Activated CD4-positive, alpha-beta T cell treated with anti-CD3 and anti-CD28 coated beads, Interleukin-2, amount 50 U/mL, for 1 hour (primary cell): Measurements from ENCODE around the gene GNB3.

Experiments used
- DNase-seq: peaks from one replicate; pipeline ENCODE4 v3.0.0-alpha.2; 2020

The GNB3 gene

GRCh38 chr12:6824085-6824775, 16.5 kb upstream of the GNB3 start:
- no peak for DNase-seq

DNA sequence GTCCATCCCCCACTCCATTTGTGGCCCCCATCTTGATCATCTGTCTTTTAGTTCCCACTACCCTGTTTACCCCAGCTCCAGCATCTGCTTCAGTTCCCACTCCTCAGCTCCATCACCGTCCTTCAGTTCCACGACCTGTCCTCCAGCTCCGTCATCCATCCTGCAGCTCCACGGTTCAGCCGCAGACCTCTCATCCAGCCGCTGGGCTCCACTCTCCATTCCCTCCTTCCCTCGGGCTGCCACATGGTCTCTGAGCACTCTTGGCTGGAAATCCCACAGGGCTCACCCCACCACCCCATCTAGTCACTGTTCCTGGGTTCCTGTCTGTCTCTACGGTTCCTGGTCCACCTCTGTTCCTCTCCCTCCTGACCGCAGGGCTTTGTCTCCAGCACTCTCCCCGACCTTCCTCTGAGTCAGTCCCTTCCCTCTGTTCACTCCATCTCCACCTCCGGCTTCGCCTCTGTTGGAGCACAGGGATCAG, 15.8 kb upstream of the GNB3 start:
- DNase-seq: no peak

GRCh38 chr12:6825398-6826124, 15.2 kb upstream of the GNB3 start:
- peak; percentile 83 for DNase-seq

DNA sequence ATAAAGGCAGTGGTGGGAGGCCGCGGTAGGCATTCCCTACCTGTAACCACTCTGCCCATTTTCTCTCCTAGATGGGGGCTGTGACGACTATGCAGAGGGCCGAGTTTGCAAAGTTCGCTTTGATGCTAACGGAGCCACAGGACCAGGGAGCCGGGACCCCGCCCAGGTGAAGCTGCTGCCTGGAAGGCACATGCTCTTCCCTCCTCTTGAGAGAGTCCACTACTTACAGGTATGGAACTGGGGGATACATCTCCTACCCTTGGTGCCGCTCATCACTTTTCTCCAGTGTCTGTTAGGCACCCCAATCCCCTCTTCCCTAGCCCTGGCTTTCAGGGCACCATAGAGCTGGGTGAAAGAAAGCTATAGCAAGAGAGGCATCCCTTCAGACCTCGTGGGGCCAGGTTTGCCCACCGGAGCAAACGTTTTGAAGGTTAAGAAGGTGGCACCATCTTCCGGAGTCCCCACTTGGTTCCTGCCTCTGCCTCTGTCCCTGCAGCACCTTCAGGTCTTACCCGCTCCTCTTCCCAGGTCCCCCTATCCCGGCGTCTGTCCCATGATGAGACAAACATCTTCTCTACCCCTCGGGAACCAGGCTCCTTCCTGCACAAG, 14.5 kb upstream of the GNB3 start:
- no peak for DNase-seq

GRCh38 chr12:6826734-6827436, 13.8 kb upstream of the GNB3 start:
- no peak for DNase-seq

- DNase-seq: peak; percentile 39
Measured at GRCh38 chr12:6827437-6827911, 13.3 kb upstream of the GNB3 start.

GRCh38 chr12:6827982-6828780, 12.5 kb upstream of the GNB3 start, which contains the start of gene P3H3:
P3H3 (plus strand) TSS chr12:6828407; CDS start chr12:6828441, 34 bp downstream.
- no peak for DNase-seq

GRCh38 chr12:6828781-6829535, 11.8 kb upstream of the GNB3 start:
- peak; percentile 47 for DNase-seq

- DNase-seq: no peak
Measured at GRCh38 chr12:6829536-6830220, 11.0 kb upstream of the GNB3 start.

DNA sequence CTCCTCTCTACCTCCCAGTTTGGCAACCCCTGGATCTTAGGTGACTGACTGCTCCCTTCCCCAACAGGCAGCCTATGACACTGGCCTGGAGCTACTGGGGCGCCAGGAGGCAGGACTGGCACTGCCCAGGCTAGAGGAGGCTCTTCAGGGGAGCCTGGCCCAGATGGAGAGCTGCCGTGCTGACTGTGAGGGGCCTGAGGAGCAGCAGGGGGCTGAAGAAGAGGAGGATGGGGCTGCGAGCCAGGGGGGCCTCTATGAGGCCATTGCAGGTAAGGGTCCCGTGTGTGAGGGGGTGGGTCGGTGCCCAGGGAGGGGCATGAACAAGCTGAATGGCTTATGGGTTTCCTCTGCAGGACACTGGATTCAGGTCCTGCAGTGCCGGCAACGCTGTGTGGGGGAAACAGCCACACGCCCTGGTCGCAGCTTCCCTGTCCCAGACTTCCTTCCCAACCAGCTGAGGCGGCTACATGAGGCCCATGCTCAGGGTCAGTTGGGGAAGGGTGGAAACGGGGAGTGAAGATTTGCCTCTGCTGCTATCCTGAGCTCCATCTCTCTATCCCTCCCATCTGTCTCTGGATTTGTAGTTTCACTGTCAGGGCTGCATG, 10.3 kb upstream of the GNB3 start:
- no peak for DNase-seq

- DNase-seq: no peak
Measured at GRCh38 chr12:6830999-6831398, 9.7 kb upstream of the GNB3 start.

GRCh38 chr12:6831450-6831995, 9.2 kb upstream of the GNB3 start:
- no peak for DNase-seq

- DNase-seq: no peak
Measured at GRCh38 chr12:6832125-6832524, 8.6 kb upstream of the GNB3 start.

GRCh38 chr12:6833189-6833890, 7.4 kb upstream of the GNB3 start:
- no peak for DNase-seq

DNA sequence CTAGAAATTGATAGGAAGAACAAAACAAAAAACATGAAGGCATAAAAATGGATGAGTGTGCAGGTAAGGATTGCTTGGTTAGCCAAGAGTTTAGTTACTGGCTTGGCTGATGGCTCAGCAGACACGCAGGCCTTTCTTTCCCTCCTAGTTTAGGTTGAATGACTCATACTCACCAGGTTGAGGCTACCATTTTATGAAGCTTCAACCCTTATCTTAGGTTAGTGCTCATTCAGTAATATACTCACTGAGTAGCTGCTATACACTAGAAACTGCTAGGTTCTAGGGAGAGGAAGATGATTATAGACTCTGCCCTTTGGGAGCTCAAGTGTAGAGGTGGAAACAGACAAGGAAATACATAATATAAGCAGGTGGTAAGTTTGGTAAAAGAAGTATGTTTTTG, 6.5 kb upstream of the GNB3 start:
- no peak for DNase-seq

GRCh38 chr12:6834873-6835272, 5.9 kb upstream of the GNB3 start:
- no peak for DNase-seq

DNA sequence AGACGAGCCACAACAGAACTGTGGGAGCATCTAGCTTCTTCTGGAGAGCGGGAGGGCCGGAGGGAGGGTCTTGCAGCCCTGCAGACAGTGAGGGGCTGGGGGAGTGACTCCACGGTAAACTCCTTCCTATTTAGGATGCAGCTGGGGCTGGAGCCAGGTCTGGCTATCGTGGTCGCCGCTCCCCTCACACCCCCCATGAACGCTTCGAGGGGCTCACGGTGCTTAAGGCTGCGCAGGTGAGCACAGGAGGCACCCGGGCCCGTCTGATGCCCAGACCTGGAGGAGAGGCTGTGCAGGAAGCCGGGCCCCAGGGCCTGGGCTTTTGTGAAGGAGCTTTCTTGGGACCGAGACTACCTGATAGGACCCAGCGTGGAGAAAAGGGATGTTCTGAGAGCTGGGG, 3.9 kb upstream of the GNB3 start:
- no peak for DNase-seq

DNA sequence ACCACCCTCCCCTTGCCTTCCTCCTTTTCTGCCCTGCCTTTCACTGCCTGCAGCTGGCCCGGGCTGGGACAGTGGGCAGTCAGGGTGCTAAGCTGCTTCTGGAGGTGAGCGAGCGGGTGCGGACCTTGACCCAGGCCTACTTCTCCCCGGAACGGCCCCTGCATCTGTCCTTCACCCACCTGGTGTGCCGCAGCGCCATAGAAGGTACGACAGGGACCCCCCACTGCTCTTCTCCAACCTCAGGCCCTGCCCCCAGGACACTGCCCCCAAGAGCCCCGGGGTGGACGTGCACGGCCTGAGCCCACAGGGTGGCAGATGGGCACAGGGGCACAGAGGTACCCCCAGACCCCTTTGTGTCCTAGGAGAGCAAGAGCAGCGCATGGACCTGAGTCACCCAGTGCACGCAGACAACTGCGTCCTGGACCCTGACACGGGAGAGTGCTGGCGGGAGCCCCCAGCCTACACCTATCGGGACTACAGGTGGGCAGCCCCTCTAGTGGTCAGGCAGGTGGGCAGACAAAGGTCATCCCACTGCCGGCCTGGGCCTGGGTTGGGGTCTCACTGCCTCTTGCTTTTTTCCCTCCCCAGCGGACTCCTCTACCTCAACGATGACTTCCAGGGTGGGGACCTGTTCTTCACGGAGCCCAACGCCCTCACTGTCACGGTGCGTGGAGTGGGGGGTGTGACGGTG, 3.2 kb upstream of the GNB3 start:
- no peak for DNase-seq

DNA sequence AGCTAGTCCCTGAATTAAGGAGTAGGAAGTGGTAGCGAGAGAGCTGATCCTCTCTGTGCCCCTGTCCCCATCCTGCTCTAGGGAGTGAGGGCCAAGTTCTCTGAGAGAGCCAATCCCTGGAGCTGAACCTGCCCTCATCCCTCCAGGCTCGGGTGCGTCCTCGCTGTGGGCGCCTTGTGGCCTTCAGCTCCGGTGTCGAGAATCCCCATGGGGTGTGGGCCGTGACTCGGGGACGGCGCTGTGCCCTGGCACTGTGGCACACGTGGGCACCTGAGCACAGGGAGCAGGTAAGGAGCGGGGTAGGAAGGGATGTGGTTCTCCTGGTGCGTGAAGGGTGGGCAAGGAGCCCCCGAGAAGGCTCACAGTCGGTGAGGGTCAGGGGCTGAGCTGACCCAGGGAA, 1.9 kb upstream of the GNB3 start:
- no peak for DNase-seq
